ENCODE data around the gene SHH.

Gene SHH

GRCh38 chr7:155835446-155836215, 23.4 kb upstream of the SHH start:
- no peak for ATAC-seq

DNA sequence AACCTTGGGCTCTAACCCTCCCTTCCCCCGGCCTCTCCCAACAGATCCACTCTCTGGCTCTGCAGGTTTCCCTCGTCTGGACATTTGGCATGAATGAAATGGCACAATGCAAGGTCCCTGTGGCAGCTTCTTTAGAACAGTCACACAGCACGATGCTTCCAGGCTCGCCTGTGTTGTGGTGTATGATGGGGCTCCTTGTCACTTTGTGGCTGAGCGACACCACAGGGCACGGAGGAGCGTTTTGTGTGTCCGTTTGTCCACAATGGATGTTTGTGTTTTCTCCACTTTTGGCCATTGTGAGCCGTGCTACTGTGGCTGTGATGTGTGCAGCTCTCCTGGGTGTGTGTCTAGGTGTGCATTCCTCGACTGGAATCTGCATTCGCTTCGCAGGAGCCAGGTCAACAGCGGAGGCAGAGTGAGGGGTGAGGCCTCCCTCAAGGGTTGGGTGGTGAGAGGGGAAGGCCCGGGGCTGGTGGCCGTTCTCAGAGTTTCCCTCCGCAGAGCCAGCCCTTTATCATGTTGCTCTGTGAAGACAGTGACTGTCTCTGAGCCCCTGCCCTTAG, 22.3 kb upstream of the SHH start:
- TF ChIP-seq PPARA (CRISPR knock-in tag; IDR thresholded peaks at IDR 0.05; ENCODE audit: borderline replicate concordance), result no peak
- TF ChIP-seq CREB5 (CRISPR knock-in tag; IDR thresholded peaks at IDR 0.05; ENCODE audit: low read depth), result no peak
- no peak for TF ChIP-seq ARNTL (CRISPR knock-in tag; IDR thresholded peaks at IDR 0.05; ENCODE audit: borderline replicate concordance, low read depth)
- no peak for TF ChIP-seq GLIS3 (CRISPR knock-in tag; IDR thresholded peaks at IDR 0.05)
- no peak for TF ChIP-seq ZFP3 (CRISPR knock-in tag; IDR thresholded peaks at IDR 0.05)
- TF ChIP-seq RARB (CRISPR knock-in tag; IDR thresholded peaks at IDR 0.05), result no peak
- TF ChIP-seq TCF4 (CRISPR knock-in tag; IDR thresholded peaks at IDR 0.05; ENCODE audit: borderline replicate concordance), result no peak
- TF ChIP-seq TOX (CRISPR knock-in tag; IDR thresholded peaks at IDR 0.05; ENCODE audit: borderline replicate concordance), result no peak
- no peak for TF ChIP-seq CSDC2 (CRISPR knock-in tag; IDR thresholded peaks at IDR 0.05)
- no peak for TF ChIP-seq ZNF8 (CRISPR knock-in tag; IDR thresholded peaks at IDR 0.05)
- ATAC-seq, result no peak

More at GRCh38 chr7:155835446-155836215, 23.4 kb upstream of the SHH start:
- TF ChIP-seq ISL1 (CRISPR knock-in tag; IDR thresholded peaks at IDR 0.05) (no peak), TCF4 (CRISPR knock-in tag; IDR thresholded peaks at IDR 0.05; ENCODE audit: borderline replicate concordance) (no peak), PPARA (CRISPR knock-in tag; IDR thresholded peaks at IDR 0.05; ENCODE audit: borderline replicate concordance) (no peak), CSRNP3 (CRISPR knock-in tag; IDR thresholded peaks at IDR 0.05) (no peak), RARB (CRISPR knock-in tag; IDR thresholded peaks at IDR 0.05) (no peak)

GRCh38 chr7:155833651-155834050, 21.4 kb upstream of the SHH start:
- no peak for TF ChIP-seq ISL1 (CRISPR knock-in tag; IDR thresholded peaks at IDR 0.05)
- no peak for TF ChIP-seq PATZ1 (CRISPR knock-in tag; IDR thresholded peaks at IDR 0.05; ENCODE audit: borderline replicate concordance)
- TF ChIP-seq TOX (CRISPR knock-in tag; IDR thresholded peaks at IDR 0.05; ENCODE audit: borderline replicate concordance), result no peak
- TF ChIP-seq POU6F1 (CRISPR knock-in tag; IDR thresholded peaks at IDR 0.05; ENCODE audit: borderline replicate concordance, low read depth), result no peak
- no peak for TF ChIP-seq ZC3H10 (CRISPR knock-in tag; IDR thresholded peaks at IDR 0.05)
- TF ChIP-seq RARB (CRISPR knock-in tag; IDR thresholded peaks at IDR 0.05), result no peak
- TF ChIP-seq ARNTL (CRISPR knock-in tag; IDR thresholded peaks at IDR 0.05; ENCODE audit: borderline replicate concordance, low read depth), result no peak
- TF ChIP-seq TSHZ2 (CRISPR knock-in tag; IDR thresholded peaks at IDR 0.05), result no peak
- TF ChIP-seq ZFP30 (CRISPR knock-in tag; IDR thresholded peaks at IDR 0.05), result no peak
- no peak for TF ChIP-seq SNAI2 (CRISPR knock-in tag; IDR thresholded peaks at IDR 0.05)
- TF ChIP-seq ZNF565 (CRISPR knock-in tag; conservative IDR thresholded peaks at IDR 0.05; ENCODE audit: low read depth), result no peak
- no peak for TF ChIP-seq ZNF70 (CRISPR knock-in tag; IDR thresholded peaks at IDR 0.05)
- no peak for TF ChIP-seq OSR1 (CRISPR knock-in tag; IDR thresholded peaks at IDR 0.05)
- no peak for TF ChIP-seq CSRNP3 (CRISPR knock-in tag; IDR thresholded peaks at IDR 0.05)
- TF ChIP-seq PPARA (CRISPR knock-in tag; IDR thresholded peaks at IDR 0.05; ENCODE audit: borderline replicate concordance), result no peak
- no peak for TF ChIP-seq ESRRG (CRISPR knock-in tag; IDR thresholded peaks at IDR 0.05)
- no peak for TF ChIP-seq ZFP3 (CRISPR knock-in tag; IDR thresholded peaks at IDR 0.05)
- TF ChIP-seq GLIS3 (CRISPR knock-in tag; IDR thresholded peaks at IDR 0.05), result no peak
- ATAC-seq, result no peak

All from SK-N-SH treated with all-trans-retinoic acid at 6 μM for 48 hours (cell line).